DOHH2 (cell line): ENCODE data around the gene USP20.

Experiments
- EZH2phosphoT487 ChIP-seq: fragments of 200-600 bp; sonication (generic); IDR thresholded peaks from 2 replicates; pipeline ENCODE4 v1.6.1; 2017; ENCODE audit warnings: borderline replicate concordance, mild to moderate bottlenecking, antibody characterized with exemption, low read length, moderate library complexity, mixed read lengths
- TF ChIP-seq, protein P1 (sequence below): fragments of 200-600 bp; sonication (generic); IDR thresholded peaks from one replicate; pipeline ENCODE4 v1.5.1; 2014; ENCODE audit warnings: antibody characterized with exemption, mild to moderate bottlenecking, low read depth, low read length; ENCODE audit not compliant: poor library complexity, severe bottlenecking

DNA sequence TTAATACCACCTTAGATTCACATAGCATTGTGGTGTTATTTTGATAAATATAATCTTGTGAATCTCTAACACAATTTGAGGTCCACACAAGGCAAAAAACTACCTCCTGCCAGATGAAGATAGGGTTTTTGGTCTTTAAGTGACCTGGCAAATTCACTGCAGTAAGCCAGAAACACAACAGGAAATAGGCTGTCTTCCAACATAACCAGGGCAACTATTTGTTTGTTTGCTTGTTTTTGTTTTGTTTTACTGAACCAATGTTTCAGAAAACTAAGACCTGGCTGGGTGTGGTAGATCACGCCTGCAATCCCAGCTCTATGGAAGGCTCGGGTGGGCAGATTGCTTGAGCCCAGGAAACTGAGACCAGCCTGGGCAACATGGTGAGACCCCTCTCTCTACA is 95.5 kb downstream of the USP20 start:
- TF ChIP-seq, protein P1, sequence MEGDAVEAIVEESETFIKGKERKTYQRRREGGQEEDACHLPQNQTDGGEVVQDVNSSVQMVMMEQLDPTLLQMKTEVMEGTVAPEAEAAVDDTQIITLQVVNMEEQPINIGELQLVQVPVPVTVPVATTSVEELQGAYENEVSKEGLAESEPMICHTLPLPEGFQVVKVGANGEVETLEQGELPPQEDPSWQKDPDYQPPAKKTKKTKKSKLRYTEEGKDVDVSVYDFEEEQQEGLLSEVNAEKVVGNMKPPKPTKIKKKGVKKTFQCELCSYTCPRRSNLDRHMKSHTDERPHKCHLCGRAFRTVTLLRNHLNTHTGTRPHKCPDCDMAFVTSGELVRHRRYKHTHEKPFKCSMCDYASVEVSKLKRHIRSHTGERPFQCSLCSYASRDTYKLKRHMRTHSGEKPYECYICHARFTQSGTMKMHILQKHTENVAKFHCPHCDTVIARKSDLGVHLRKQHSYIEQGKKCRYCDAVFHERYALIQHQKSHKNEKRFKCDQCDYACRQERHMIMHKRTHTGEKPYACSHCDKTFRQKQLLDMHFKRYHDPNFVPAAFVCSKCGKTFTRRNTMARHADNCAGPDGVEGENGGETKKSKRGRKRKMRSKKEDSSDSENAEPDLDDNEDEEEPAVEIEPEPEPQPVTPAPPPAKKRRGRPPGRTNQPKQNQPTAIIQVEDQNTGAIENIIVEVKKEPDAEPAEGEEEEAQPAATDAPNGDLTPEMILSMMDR = no peak
- no peak for TF ChIP-seq EZH2phosphoT487
